ENCODE results near the gene MYH11.

The MYH11 gene

GRCh38 chr16:15773968-15774367 lies 82.9 kb downstream of the MYH11 start:
- no peak overlapping the region for H3K27ac ChIP-seq
- no peak for DNase-seq (ENCODE audit: low spot score)
- POLR2A ChIA-PET (ENCODE audit: low non-redundant PET), result no interaction called here
- no peak for TF ChIP-seq CTCF (conservative IDR thresholded peaks at IDR 0.05; ENCODE audit: low read depth)
- CTCF ChIA-PET, result no interaction called here

GRCh38 chr16:15772579-15773293 lies 84.1 kb downstream of the MYH11 start:
- H3K27ac ChIP-seq, result no peak overlapping the region
- ChIA-PET CTCF (interaction anchor here (0.5 kb wide), 1 partner anchor 100 kb away, joined by 3 read pairs; no protein-coding TSS in a partner anchor), POLR2A (ENCODE audit: low non-redundant PET) (no interaction called here)
- no peak for TF ChIP-seq CTCF (conservative IDR thresholded peaks at IDR 0.05; ENCODE audit: low read depth)
- no peak for DNase-seq (ENCODE audit: low spot score)

GRCh38 chr16:15771694-15772093 lies 85.1 kb downstream of the MYH11 start:
- no peak for DNase-seq (ENCODE audit: low spot score)
- no peak overlapping the region for H3K27ac ChIP-seq
- CTCF ChIA-PET, result interaction anchor here (1.8 kb wide), 1 partner anchor 15 kb away, joined by 15 read pairs; no protein-coding TSS in a partner anchor
- POLR2A ChIA-PET (ENCODE audit: low non-redundant PET), result no interaction called here
- TF ChIP-seq CTCF (conservative IDR thresholded peaks at IDR 0.05; ENCODE audit: low read depth), result no peak

GRCh38 chr16:15770512-15770911 lies 86.3 kb downstream of the MYH11 start:
- H3K27ac ChIP-seq, result no peak overlapping the region
- POLR2A ChIA-PET (ENCODE audit: low non-redundant PET), result no interaction called here
- CTCF ChIA-PET, result interaction anchor here (0.5 to 1.8 kb wide), 3 partner anchors 14 to 51 kb away, joined by 3 to 15 read pairs (median 3); no protein-coding TSS in a partner anchor
- no peak for DNase-seq (ENCODE audit: low spot score)
- TF ChIP-seq CTCF (conservative IDR thresholded peaks at IDR 0.05; ENCODE audit: low read depth), result no peak

DNA sequence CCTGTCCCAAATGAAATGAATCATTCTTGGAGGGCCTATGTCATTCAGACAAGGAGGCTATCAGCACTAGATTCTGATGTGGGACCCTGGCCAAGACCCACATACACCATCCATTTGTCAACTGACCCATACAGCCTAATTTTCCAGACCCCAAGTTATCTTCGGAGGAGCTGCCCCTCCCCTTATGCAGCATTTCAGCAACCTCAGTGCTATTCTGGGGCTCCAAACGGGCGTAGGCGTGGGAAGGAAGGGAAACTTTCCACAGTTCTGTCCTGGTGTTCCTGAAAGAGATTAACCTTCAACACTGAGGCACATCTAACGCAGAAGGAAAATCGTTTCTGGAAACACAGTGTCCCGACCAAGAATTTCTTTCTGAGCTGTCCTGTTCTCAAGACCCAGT lies 86.7 kb downstream of the MYH11 start:
- ChIA-PET POLR2A (ENCODE audit: low non-redundant PET) (no interaction called here), CTCF (interaction anchor here (0.6 to 1.8 kb wide), 2 partner anchors 14 to 358 kb away, joined by 5 to 15 read pairs; no protein-coding TSS in a partner anchor)
- no peak for TF ChIP-seq CTCF (conservative IDR thresholded peaks at IDR 0.05; ENCODE audit: low read depth)

GRCh38 chr16:15769239-15769638 lies 87.6 kb downstream of the MYH11 start:
- ChIA-PET CTCF (interaction anchor here (0.6 kb wide), 1 partner anchor 359 kb away, joined by 5 read pairs; no protein-coding TSS in a partner anchor), POLR2A (ENCODE audit: low non-redundant PET) (no interaction called here)
- no peak overlapping the region for H3K27ac ChIP-seq
- DNase-seq (ENCODE audit: low spot score), result no peak
- no peak for TF ChIP-seq CTCF (conservative IDR thresholded peaks at IDR 0.05; ENCODE audit: low read depth)

More for the DNA sequence above, 86.7 kb downstream of the MYH11 start:
- no peak overlapping the region for H3K27ac ChIP-seq
- DNase-seq (ENCODE audit: low spot score), result no peak

Measured in RWPE1 (cell line).